Gastroesophageal sphincter (tissue), 3 donors: ENCODE results near the gene BTBD9.

ENCODE experiments used
- CTCF ChIP-seq, 4 experiments: fragments of 200-600 bp in 2 of 4; fragments of 450-650 bp in 2 of 4; sonication (generic) in 1 of 4; IDR thresholded peaks; one replicate each; pipeline ENCODE4 v1.5.1; 2017 to 2019; ENCODE audit warnings: antibody characterized with exemption in 4 of 4, mild to moderate bottlenecking in 2 of 4, moderate library complexity in 2 of 4
- EP300 ChIP-seq: sonication (generic); formaldehyde crosslinking; IDR thresholded peaks from one replicate; pipeline ENCODE4 v1.6.1; 2017; ENCODE audit warnings: antibody characterized with exemption, mild to moderate bottlenecking
- POLR2A ChIP-seq, 2 donors: fragments of 450-650 bp; IDR thresholded peaks; one replicate each; pipeline ENCODE4 v1.6.1; 2017; ENCODE audit warnings: antibody characterized with exemption in 2 of 2, mild to moderate bottlenecking in 2 of 2, moderate library complexity in 1 of 2
- POLR2AphosphoS5 ChIP-seq: sonication (generic); formaldehyde crosslinking; IDR thresholded peaks from one replicate; pipeline ENCODE4 v1.6.1; 2017; ENCODE audit warnings: antibody characterized with exemption

- TF ChIP-seq CTCF (IDR thresholded peaks at IDR 0.05) (no peak), POLR2AphosphoS5 (no peak), POLR2A (IDR thresholded peaks at IDR 0.05) (no peak), EP300 (no peak)
These were observed 112.4 kb downstream of the BTBD9 start for GRCh38 chr6:38527371-38527770.
